Measurements from ENCODE around the gene CDK18.

The CDK18 gene

DNA sequence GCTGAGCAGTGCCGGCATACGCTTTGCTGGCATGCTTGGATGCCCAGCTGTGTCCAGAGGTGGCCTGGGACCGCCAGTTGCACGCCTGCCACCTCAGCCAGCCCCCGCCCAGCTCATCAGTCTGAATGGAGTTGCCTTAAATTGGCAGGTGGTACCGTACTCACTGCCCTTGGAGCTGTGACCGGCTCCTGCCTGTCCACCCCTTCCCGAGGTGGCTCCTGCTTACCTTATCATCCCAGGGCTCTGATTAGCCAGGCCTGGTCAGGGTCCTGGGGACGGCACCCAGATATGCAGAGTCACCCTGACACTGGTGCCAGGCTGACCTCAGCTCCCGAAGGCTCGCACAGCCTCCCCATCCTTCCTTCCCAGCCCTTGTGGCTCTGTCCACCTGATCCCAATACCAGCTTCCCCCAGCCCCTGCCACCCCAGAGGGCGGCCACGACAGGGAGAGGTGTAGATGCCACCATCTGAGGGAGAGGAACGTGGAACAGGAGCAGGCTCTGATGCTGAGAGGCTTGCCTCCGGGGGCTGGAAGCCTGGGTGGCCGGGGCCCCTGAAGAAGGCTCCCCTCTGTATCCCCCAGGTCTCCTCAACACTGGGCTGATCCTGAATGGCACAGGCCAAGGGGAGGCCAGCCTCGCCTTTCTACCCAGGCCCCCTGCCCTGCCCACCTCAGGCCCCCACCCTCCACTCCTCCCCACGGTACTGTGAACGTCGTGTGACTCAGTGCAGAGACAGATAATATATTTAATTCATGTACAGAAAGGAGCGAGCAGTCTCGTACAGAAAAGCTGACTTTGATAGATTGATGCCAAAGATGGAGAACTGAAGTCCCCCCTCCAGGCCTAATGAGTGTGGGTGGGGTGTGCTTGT lies 27.8 kb downstream of the CDK18 start:
- TF ChIP-seq, protein P1, sequence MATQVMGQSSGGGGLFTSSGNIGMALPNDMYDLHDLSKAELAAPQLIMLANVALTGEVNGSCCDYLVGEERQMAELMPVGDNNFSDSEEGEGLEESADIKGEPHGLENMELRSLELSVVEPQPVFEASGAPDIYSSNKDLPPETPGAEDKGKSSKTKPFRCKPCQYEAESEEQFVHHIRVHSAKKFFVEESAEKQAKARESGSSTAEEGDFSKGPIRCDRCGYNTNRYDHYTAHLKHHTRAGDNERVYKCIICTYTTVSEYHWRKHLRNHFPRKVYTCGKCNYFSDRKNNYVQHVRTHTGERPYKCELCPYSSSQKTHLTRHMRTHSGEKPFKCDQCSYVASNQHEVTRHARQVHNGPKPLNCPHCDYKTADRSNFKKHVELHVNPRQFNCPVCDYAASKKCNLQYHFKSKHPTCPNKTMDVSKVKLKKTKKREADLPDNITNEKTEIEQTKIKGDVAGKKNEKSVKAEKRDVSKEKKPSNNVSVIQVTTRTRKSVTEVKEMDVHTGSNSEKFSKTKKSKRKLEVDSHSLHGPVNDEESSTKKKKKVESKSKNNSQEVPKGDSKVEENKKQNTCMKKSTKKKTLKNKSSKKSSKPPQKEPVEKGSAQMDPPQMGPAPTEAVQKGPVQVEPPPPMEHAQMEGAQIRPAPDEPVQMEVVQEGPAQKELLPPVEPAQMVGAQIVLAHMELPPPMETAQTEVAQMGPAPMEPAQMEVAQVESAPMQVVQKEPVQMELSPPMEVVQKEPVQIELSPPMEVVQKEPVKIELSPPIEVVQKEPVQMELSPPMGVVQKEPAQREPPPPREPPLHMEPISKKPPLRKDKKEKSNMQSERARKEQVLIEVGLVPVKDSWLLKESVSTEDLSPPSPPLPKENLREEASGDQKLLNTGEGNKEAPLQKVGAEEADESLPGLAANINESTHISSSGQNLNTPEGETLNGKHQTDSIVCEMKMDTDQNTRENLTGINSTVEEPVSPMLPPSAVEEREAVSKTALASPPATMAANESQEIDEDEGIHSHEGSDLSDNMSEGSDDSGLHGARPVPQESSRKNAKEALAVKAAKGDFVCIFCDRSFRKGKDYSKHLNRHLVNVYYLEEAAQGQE (IDR thresholded peaks at IDR 0.05; ENCODE audit: insufficient read depth in 1 of 2, low read depth in 2 of 2, low read length in 2 of 2), result no peak
- TF ChIP-seq FOXP2 (optimal IDR thresholded peaks at IDR 0.05; ENCODE audit: borderline replicate concordance, extremely low read depth, extremely low read length, insufficient read depth), result no peak
- no peak for TF ChIP-seq SIN3A (IDR thresholded peaks at IDR 0.05; ENCODE audit: borderline replicate concordance, insufficient read depth, low read length)
- TF ChIP-seq POLR2AphosphoS5 (IDR thresholded peaks at IDR 0.05; ENCODE audit: low read depth, low read length), result no peak
- no peak for TF ChIP-seq TAF1 (IDR thresholded peaks at IDR 0.05; ENCODE audit: borderline replicate concordance, insufficient read depth, low read length)

- TF ChIP-seq POLR2AphosphoS5 (IDR thresholded peaks at IDR 0.05; ENCODE audit: low read depth, low read length), result no peak
- TF ChIP-seq, protein P1 (IDR thresholded peaks at IDR 0.05; ENCODE audit: insufficient read depth in 1 of 2, low read depth in 2 of 2, low read length in 2 of 2), result no peak
- no peak for TF ChIP-seq FOXP2 (optimal IDR thresholded peaks at IDR 0.05; ENCODE audit: borderline replicate concordance, extremely low read depth, extremely low read length, insufficient read depth)
- TF ChIP-seq SIN3A (IDR thresholded peaks at IDR 0.05; ENCODE audit: borderline replicate concordance, insufficient read depth, low read length), result no peak
- TF ChIP-seq TAF1 (IDR thresholded peaks at IDR 0.05; ENCODE audit: borderline replicate concordance, insufficient read depth, low read length), result no peak
Measured at GRCh38 chr1:205532996-205533735, 28.7 kb downstream of the CDK18 start.

DNA sequence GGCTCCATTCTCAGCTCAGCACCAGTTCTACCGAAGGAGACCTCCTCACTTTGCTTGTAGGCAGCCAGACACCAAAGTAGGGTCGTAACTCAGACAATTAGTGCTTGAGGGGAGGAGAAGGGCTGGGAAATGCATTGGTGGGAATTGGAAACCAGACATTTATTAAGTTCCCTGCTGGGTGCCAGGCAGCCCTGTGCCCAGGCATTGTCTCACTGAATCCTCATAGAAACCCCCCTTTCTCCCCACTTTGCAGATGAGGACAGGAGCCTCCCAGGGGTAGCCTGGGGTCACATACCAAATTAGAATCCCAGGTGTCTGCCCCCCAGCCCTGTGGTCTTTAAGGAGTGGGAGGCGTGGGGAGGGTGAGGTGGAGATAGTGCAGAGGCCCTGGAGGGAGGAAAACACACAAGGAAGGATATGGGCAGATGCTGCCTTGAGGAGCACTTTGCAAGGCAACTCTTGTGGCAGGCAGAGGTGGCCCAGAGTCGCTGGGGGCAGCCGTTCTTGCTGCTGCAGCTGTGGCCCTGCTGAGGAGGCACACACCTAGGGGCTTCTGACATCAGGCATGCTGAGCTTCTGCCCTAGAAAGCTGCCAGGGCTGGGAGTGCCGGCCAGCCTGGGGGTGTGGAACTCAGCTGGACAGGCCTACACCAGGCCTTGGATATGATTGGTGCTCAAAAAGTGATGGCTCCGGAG lies 29.4 kb downstream of the CDK18 start:
- TF ChIP-seq FOXP2 (optimal IDR thresholded peaks at IDR 0.05; ENCODE audit: borderline replicate concordance, extremely low read depth, extremely low read length, insufficient read depth) (no peak), SIN3A (IDR thresholded peaks at IDR 0.05; ENCODE audit: borderline replicate concordance, insufficient read depth, low read length) (no peak), TAF1 (IDR thresholded peaks at IDR 0.05; ENCODE audit: borderline replicate concordance, insufficient read depth, low read length) (no peak), POLR2AphosphoS5 (IDR thresholded peaks at IDR 0.05; ENCODE audit: low read depth, low read length) (no peak)
- TF ChIP-seq, protein P1 (IDR thresholded peaks at IDR 0.05; ENCODE audit: insufficient read depth in 1 of 2, low read depth in 2 of 2, low read length in 2 of 2), result no peak

DNA sequence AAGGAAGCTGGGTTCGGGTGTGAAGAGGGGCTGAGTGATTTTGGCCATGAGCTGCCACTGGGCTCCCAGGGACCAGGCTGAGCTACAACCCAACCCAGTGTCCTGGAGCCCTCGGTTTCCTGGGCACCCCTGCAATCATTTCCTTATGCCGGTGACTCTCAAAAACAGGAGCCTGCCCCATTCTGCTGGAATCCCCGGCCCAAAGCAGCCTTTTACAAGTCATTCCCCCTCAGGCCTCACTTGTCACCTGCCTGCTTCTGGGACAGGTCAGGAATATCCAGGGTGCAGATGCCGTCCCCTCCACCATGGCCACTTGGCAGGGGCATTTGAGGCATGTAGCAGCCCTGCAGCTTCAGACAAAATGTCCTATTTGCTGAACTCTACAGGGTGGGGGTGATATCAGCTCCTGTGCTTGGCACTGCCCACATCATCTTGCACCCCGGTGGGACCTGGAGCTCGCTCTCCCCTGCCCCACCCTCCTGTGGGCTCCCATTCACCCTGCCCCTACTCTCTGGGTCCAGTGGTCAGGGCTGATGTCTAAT lies 30.0 kb downstream of the CDK18 start:
- TF ChIP-seq SIN3A (IDR thresholded peaks at IDR 0.05; ENCODE audit: borderline replicate concordance, insufficient read depth, low read length) (no peak), POLR2AphosphoS5 (IDR thresholded peaks at IDR 0.05; ENCODE audit: low read depth, low read length) (no peak), FOXP2 (optimal IDR thresholded peaks at IDR 0.05; ENCODE audit: borderline replicate concordance, extremely low read depth, extremely low read length, insufficient read depth) (no peak), TAF1 (IDR thresholded peaks at IDR 0.05; ENCODE audit: borderline replicate concordance, insufficient read depth, low read length) (no peak)
- TF ChIP-seq, protein P1 (IDR thresholded peaks at IDR 0.05; ENCODE audit: insufficient read depth in 1 of 2, low read depth in 2 of 2, low read length in 2 of 2), result no peak

Measured in PFSK-1 (cell line).